Testis (tissue), 3 donors: ENCODE results near the gene TGFBR3. TPM values are rescaled to one million over a fixed set of nuclear protein-coding genes. Genes with fewer than 3 reads are reported as not detected.

Experiments
- DNase-seq: peaks from one replicate; pipeline ENCODE4 v3.0.0-alpha.2; 2019
- H3K27ac ChIP-seq, 2 donors: fragments of 200-600 bp; sonication (generic); one replicate each; pipeline ENCODE4 v1.5.1; 2019
- H3K27me3 ChIP-seq: fragments of 200-600 bp; sonication (generic); one replicate; pipeline ENCODE4 v1.5.1; 2019
- H3K36me3 ChIP-seq: fragments of 200-600 bp; sonication (generic); one replicate; pipeline ENCODE4 v1.5.1; 2017; ENCODE audit warnings: low read depth; ENCODE audit errors: missing control alignments
- H3K4me1 ChIP-seq: fragments of 200-600 bp; sonication (generic); one replicate; pipeline ENCODE4 v1.5.1; 2019
- H3K4me3 ChIP-seq, 2 donors: fragments of 200-600 bp; sonication (generic); one replicate each; pipeline ENCODE4 v1.5.1; 2017 to 2019
- H3K9me3 ChIP-seq: fragments of 200-600 bp; sonication (generic); one replicate; pipeline ENCODE4 v1.5.1; 2017
- CTCF ChIP-seq, 3 experiments: fragments of 450-650 bp in 2 of 3; fragments of 200-600 bp in 1 of 3; sonication (generic) in 1 of 3; IDR thresholded peaks; one replicate each; pipeline ENCODE4 v1.5.1; 2016 to 2019; ENCODE audit warnings: antibody characterized with exemption in 3 of 3, mild to moderate bottlenecking in 2 of 3, moderate library complexity in 1 of 3
- POLR2A ChIP-seq: fragments of 450-650 bp; IDR thresholded peaks from one replicate; pipeline ENCODE4 v1.6.1; 2017; ENCODE audit warnings: antibody characterized with exemption, mild to moderate bottlenecking, moderate library complexity
- WGBS, 2 donors: methylation state at CpG; one replicate each; pipeline ENCODE4 v1.1.5; 2018; 5-methylcytosine and 5-hydroxymethylcytosine counted together
- intact Hi-C: fragments of 100-400 bp; cut with DNase I; formaldehyde crosslinking; loops from one replicate; pipeline ENCODE4 v1.15.1; 2023; ENCODE audit warnings: low total_unique reads
- polyA plus RNA-seq: library from polyadenylated mRNA; stranded (reverse); fragments of 350-450 nt; fragmentation: Illumina TruSeq; extraction: RNeasy Lipid Tissue Mini Kit (QIAGEN cat#74804); gene quantifications from one replicate; pipeline ENCODE4 v1.2.3, GENCODE V29; 2014; ENCODE audit warnings: low read depth, low replicate concordance; ENCODE audit not compliant: insufficient read depth
- total RNA-seq, 2 donors: library from RNA; depleted of rRNA; stranded (reverse); fragments of >200 nt; gene quantifications; one replicate each; pipeline ENCODE4 v1.2.3, GENCODE V29; 2016

TGFBR3 gene
- total and polyA plus RNA-seq, 3 donors from 2014 or later = 24.0 to 37.2 (median 34.7) TPM

DNA sequence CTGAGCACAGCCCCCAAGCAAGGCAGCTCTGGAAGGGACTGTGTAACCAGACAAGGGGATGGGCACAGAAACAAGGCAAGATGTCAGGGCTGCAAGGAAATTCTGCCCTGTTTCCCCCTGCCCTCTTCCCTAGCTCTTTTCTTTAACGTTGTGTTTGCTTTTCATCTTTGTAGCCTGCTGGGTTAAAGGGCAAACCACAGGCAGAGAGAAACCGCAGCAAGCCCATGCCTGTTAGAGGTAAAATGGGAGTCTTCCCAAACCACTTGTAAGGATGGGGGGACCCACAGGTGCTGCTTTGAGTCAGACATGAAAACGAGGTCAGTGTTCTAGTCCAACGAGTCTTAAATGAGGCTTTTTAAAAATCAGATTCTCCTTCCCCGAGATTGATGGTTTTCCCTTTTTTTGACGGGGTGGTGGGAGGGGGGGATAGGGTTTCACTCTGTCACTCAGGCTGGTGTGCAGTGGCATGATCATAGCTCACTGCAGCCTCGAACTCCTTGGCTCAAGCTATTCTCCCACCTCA lies 13.3 kb downstream of the TGFBR3 start:
- H3K36me3 ChIP-seq = no peaks in the 10 kb centered on the region
- 55 to 71% methylated on average over 7 of the region's 7 CpGs for WGBS, 2 donors
- intact Hi-C loops = no loop called here
- no peaks in the 10 kb centered on the region for H3K9me3 ChIP-seq
- no peak overlapping the region for H3K27ac ChIP-seq
- no peak for TF ChIP-seq CTCF (IDR thresholded peaks at IDR 0.05)
- TF ChIP-seq POLR2A = no peak
- H3K4me3 ChIP-seq = no peak overlapping the region
- no peak for DNase-seq
- peaks cover 7% of the 10 kb centered on the region for H3K4me1 ChIP-seq
- H3K27me3 ChIP-seq = no peaks in the 10 kb centered on the region

DNA sequence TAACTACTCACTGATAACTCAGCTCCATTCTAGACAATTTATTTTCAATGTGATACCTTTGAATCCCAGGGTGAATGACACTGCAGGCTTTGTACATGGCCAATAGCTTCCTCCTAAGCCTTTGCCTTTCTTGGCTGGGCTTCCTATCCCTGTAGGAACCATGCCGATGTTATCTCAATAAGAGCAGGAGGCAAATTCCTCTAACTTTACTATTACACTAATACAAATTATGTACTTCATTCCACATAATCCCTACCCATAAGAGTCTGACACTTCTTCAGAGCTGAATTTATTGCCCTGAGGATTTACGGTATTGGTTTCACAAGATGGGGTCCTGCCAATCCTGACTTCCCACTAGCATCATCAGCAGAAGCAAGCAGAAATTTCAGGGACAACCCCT lies 14.0 kb downstream of the TGFBR3 start:
- no peak for TF ChIP-seq POLR2A
- TF ChIP-seq CTCF (IDR thresholded peaks at IDR 0.05) = no peak
- no peaks in the 10 kb centered on the region for H3K27me3 ChIP-seq
- intact Hi-C loops = no loop called here
- DNase-seq = no peak
- no peaks in the 10 kb centered on the region for H3K36me3 ChIP-seq
- peaks cover 7% of the 10 kb centered on the region for H3K4me1 ChIP-seq
- 62 to 68% methylated on average over 2 of the region's 2 CpGs for WGBS, 2 donors
- no peaks in the 10 kb centered on the region for H3K9me3 ChIP-seq
- H3K4me3 ChIP-seq = no peak overlapping the region
- H3K27ac ChIP-seq = no peak overlapping the region

GRCh38 chr1:91870322-91870721 lies 15.6 kb downstream of the TGFBR3 start:
- Histone ChIP-seq H3K27ac (no peak overlapping the region), H3K27me3 (no peaks in the 10 kb centered on the region), H3K9me3 (no peaks in the 10 kb centered on the region), H3K4me3 (no peak overlapping the region), H3K4me1 (peaks cover 3% of the 10 kb centered on the region), H3K36me3 (no peaks in the 10 kb centered on the region)
- intact Hi-C loops = no loop called here
- 41 to 43% methylated on average over 2 of the region's 2 CpGs for WGBS, 2 donors
- TF ChIP-seq CTCF (IDR thresholded peaks at IDR 0.05) = no peak
- no peak for DNase-seq

DNA sequence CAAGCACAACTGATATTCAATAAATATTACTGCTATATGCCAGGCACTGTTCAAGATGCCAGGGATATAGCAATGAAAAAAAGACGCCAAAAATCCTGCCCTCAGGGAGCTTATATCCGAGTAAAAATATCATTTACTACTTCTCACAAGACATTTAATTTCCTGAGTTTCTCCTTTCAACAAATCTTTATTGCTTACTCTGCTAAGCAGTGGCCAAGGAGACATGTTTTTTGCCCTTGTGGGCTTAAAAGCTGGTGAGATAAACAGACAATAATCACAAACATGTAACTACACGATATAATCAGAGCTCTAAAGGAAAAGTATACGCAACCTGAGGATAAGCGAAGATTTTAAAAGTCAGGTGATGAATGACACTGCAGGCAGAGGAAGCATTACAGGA lies 19.5 kb downstream of the TGFBR3 start:
- H3K36me3 ChIP-seq = no peaks in the 10 kb centered on the region
- H3K27me3 ChIP-seq = no peaks in the 10 kb centered on the region
- no peak overlapping the region for H3K4me3 ChIP-seq
- WGBS, 2 donors = 77 to 79% methylated on average over 5 of the region's 5 CpGs
- intact Hi-C loops = no loop called here
- TF ChIP-seq POLR2A (no peak), CTCF (IDR thresholded peaks at IDR 0.05) (no peak)
- peaks cover 9% of the 10 kb centered on the region for H3K4me1 ChIP-seq
- no peak overlapping the region for H3K27ac ChIP-seq
- no peaks in the 10 kb centered on the region for H3K9me3 ChIP-seq
- no peak for DNase-seq

GRCh38 chr1:91864017-91864700 lies 21.8 kb downstream of the TGFBR3 start:
- TF ChIP-seq POLR2A (no peak), CTCF (IDR thresholded peaks at IDR 0.05) (no peak)
- intact Hi-C loops = no loop called here
- Histone ChIP-seq H3K4me1 (peaks cover 9% of the 10 kb centered on the region), H3K27ac (peak overlapping the region in 1 of 2 donors; percentile 37), H3K27me3 (no peaks in the 10 kb centered on the region), H3K9me3 (no peaks in the 10 kb centered on the region), H3K4me3 (no peak overlapping the region), H3K36me3 (no peaks in the 10 kb centered on the region)
- 58 to 64% methylated on average over 5 of the region's 5 CpGs for WGBS, 2 donors
- DNase-seq = no peak
